Activated CD8-positive, alpha-beta memory T cell treated with anti-CD3 and anti-CD28 coated beads, Interleukin-2, amount 10 ng/mL, durations not matched to agents 7 days and 5 days (primary cell): Measurements from ENCODE around the gene ZNF281. TPM values are rescaled to one million over a fixed set of nuclear protein-coding genes. Genes with fewer than 3 reads are reported as not detected.
"Not testable (repeated sequence)": the region's sequence is repeated elsewhere in the genome, so short reads cannot be mapped to it uniquely, and the experiment has no call there.

Experiments used
- ATAC-seq: fragments of 150-1000 bp; cut with Tn5 transposase; one replicate; pipeline ENCODE4 v1.10.0; 2021; ENCODE audit warnings: moderate library complexity
- CTCF ChIA-PET: fragments of 350-600 bp; sonication (Branson Sonifier 250); formaldehyde crosslinking; loops from one replicate; lab custom pipeline; 2021; ENCODE audit warnings: antibody characterized with exemption; lab: Charles Lee
- DNase-seq: peaks from one replicate; pipeline ENCODE4 v3.0.0-alpha.2; 2020
- H3K27ac Mint-ChIP-seq: one replicate; pipeline ENCODE4 v1.8.0; 2021; ENCODE audit warnings: mild to moderate bottlenecking, mixed read lengths
- H3K27me3 Mint-ChIP-seq: one replicate; pipeline ENCODE4 v1.8.0; 2021; ENCODE audit warnings: mixed read lengths
- H3K36me3 Mint-ChIP-seq: one replicate; pipeline ENCODE4 v1.8.0; 2021; ENCODE audit warnings: mild to moderate bottlenecking, mixed read lengths
- H3K4me1 Mint-ChIP-seq: one replicate; pipeline ENCODE4 v1.8.0; 2021; ENCODE audit warnings: mixed read lengths
- H3K4me3 Mint-ChIP-seq: one replicate; pipeline ENCODE4 v1.8.0; 2021; ENCODE audit warnings: mild to moderate bottlenecking, moderate library complexity, mixed read lengths
- H3K9me3 Mint-ChIP-seq: one replicate; pipeline ENCODE4 v1.8.0; 2022; ENCODE audit warnings: low read depth, mixed read lengths
- total RNA-seq, 2 experiments: library from RNA; stranded (reverse); gene quantifications; one replicate each; pipeline ENCODE4 v1.2.3, GENCODE V29; 2021

ZNF281 gene
- total RNA-seq, 2 experiments from 2014 or later: 11.9 to 20.6 TPM

DNA sequence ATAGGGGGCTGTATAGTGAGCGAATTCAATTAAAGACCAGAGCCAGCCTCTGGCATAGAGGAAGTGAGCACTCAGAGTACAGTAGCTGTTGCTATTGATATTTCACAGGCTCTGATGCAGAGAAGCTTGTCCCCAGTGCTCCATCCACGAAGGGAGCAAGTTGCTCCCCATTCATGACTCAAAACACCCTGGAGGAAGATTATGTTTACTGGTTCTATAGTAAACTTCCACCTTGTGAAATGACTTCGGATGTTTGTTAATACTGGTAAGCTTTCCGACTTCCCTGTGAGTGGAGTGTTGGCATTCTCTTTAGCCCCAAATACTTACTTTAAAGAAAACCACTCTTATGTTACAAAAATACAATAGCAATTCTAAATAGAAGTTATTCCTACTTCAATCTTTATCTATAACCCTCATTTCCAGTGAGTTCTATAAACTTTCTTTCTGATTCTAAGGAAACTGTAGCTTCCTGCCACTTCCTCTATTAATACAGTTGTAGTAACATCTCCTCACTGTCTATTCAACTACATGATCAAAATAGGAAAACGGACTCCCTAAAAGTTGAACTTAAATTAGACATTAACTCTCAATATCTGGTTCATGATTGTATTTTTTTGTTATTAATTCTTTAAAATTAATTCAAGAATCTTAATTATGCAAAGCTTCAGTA is 46.4 kb downstream of the ZNF281 start:
- Mint-ChIP-seq H3K27me3 (peaks cover 2% of the 10 kb centered on the region), H3K27ac (no peak overlapping the region), H3K4me1 (no peaks in the 10 kb centered on the region), H3K36me3 (no peaks in the 10 kb centered on the region), H3K9me3 (no peaks in the 10 kb centered on the region), H3K4me3 (no peak overlapping the region)
- ATAC-seq (no peak), DNase-seq (no peak)
- CTCF ChIA-PET: interaction anchor here (1.1 kb wide), 1 partner anchor 10 kb away, joined by 3 read pairs; no protein-coding TSS in a partner anchor

DNA sequence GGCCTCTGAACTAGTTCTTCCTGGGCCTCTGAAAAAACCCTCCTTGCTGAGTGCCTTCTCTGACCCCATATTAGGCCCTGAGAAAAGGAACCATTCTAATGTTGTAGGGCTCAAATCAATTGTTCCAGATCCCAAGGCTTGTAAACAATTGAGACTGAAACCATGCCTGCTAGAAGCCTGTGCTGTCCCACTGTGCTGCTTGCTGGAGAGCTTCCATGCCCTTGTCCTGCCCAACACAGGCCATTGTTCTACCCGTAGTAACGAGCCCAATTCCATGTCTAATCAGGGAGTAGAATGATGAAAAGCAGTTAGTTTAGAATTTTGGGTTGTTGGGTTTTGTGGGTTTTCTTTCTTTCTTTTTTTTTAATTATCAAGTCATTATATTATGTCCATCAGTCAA is 47.4 kb downstream of the ZNF281 start:
- Mint-ChIP-seq H3K4me1 (no peaks in the 10 kb centered on the region), H3K36me3 (no peaks in the 10 kb centered on the region), H3K9me3 (no peaks in the 10 kb centered on the region), H3K27ac (no peak overlapping the region), H3K27me3 (peaks cover 3% of the 10 kb centered on the region), H3K4me3 (no peak overlapping the region)
- ATAC-seq (no peak), DNase-seq (no peak)
- CTCF ChIA-PET: no interaction called here

DNA sequence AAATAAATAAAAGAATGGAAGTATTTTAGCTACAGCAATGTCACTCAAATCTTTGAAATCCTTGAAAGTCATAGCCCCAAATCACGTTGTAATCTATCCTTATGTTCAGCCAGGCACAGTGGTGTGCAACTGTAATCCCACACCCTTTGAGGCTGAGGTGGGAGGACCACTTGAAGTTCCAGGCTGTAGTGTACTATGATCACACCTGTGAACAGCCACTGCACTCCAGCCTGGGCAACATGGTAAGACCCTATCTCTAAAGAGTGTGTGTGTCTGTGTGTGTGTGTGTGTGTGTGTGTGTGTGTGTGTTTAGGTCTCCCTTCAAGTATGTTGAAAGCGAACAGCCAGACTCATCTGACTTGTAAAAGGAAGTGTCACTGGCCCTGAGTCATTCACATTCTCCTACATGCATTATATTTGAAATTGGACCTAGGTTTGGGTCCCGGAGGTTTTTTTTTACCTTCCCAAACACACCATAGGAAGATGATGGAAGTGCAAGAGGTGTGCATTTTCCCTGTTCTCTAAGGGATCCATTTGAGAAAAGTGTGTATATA is 50.1 kb downstream of the ZNF281 start:
- DNase-seq (no peak), ATAC-seq (no peak)
- Mint-ChIP-seq H3K27ac (no peak overlapping the region), H3K27me3 (peaks cover 5% of the 10 kb centered on the region), H3K9me3 (no peaks in the 10 kb centered on the region), H3K4me3 (no peak overlapping the region), H3K4me1 (peaks cover 11% of the 10 kb centered on the region), H3K36me3 (no peaks in the 10 kb centered on the region)
- CTCF ChIA-PET: interaction anchor here (0.5 kb wide), 1 partner anchor 230 kb away, joined by 3 read pairs; no protein-coding TSS in a partner anchor

DNA sequence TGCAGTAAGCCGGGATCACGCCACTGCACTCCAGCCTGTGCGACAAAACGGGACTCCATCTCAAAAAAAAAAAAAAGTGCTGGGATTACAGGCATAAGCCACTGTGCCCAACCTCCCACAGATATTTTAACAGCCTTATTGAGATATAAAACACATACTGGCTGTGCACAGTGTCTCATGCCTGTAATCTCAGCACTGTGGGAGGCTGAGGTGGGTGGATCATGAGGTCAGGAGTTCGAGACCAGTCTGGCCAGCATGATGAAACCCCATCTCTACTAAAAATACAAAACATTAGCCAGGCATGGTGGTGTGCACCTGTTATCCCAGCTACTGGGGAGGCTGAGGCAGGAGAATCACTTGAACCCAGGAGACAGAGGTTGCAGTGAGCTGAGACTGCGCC is 51.9 kb downstream of the ZNF281 start:
- H3K4me1 Mint-ChIP-seq: peaks cover 28% of the 10 kb centered on the region
- CTCF ChIA-PET, DNase-seq, H3K27me3 Mint-ChIP-seq, H3K36me3 Mint-ChIP-seq, H3K4me3 Mint-ChIP-seq, H3K27ac Mint-ChIP-seq, ATAC-seq, H3K9me3 Mint-ChIP-seq: not testable (repeated sequence)

DNA sequence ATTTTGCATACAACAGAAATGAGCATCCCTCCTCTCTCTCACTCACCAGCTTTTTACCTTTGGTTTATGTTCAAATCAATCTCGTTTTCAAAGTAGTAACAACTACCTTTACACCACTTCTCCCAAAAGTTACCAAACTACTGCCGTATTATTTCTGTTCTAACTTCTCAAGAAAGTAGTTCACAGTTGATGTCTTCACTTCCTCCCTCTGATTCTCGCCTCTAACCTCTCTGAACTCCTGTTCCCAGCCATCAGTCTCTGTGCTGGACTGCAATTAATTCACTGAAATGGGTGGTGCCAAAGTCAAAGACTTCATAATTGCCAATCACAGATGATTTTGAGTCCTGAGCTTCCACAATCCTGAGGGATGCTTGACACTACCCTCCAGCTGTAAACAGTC is 54.0 kb downstream of the ZNF281 start:
- no peak for ATAC-seq
- Mint-ChIP-seq H3K27ac (no peak overlapping the region), H3K4me1 (peaks cover 40% of the 10 kb centered on the region), H3K4me3 (no peak overlapping the region), H3K9me3 (no peaks in the 10 kb centered on the region), H3K27me3 (peaks cover 5% of the 10 kb centered on the region), H3K36me3 (no peaks in the 10 kb centered on the region)
- DNase-seq: no peak
- CTCF ChIA-PET: interaction anchor here (1.3 kb wide), 1 partner anchor 16 kb away, joined by 3 read pairs; no protein-coding TSS in a partner anchor

Other genes with a start within 250 kb of the ZNF281 start
- 10 to 100 TPM; 30.8 TPM for gene KIF14, start 210.7 kb upstream of the ZNF281 start, total RNA-seq